ENCODE data around the gene MC1R.

DNA sequence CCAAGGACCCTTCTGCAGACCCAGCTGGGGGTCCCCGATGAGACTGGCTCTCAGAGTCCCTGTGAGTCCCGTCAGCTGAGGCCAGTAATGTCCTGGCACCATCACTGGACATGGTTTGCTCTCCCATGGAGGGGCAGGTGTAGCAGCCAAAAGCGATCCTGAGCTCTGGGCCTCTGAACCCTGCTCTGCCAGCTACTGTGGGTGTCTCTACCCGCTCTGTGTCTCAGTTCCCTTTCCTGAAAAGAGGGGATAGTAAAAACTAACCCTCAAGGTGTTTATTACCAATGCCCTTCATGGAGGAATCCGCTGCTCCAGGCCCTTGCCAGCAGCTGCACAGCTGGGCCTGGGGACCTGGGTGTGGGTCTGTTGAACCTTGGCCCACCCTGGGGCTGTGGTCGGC, 13.3 kb downstream of the MC1R start:
- TF ChIP-seq REST (IDR thresholded peaks at IDR 0.05; ENCODE audit: low read depth) = no peak
- TF ChIP-seq POLR2A (IDR thresholded peaks at IDR 0.05; ENCODE audit: borderline replicate concordance, extremely low read depth, insufficient read depth, insufficient read length) = no peak
